Endothelial cell of umbilical vein (primary cell): ENCODE data around the gene SPSB1. TPM values are rescaled to one million over a fixed set of nuclear protein-coding genes. Genes with fewer than 3 reads are reported as not detected.

Experiments used
- BruUV-seq: library from RNA; stranded (reverse); fragments of 400-500 nt; replicated peaks from 2 replicates; lab custom pipeline; 2021; lab: Mats Ljungman, UMichigan
- CTCF ChIA-PET: fragments of 300-600, 350-600 bp; sonication (Branson Sonifier 250); formaldehyde crosslinking; loops from one replicate; lab custom pipeline; 2021; ENCODE audit warnings: antibody characterized with exemption, inconsistent platforms; lab: Charles Lee
- POLR2A ChIA-PET: fragments of 300-600, 350-600 bp; sonication (Branson Sonifier 250); formaldehyde crosslinking; loops from one replicate; lab custom pipeline; 2021; ENCODE audit warnings: antibody characterized with exemption, inconsistent platforms; lab: Charles Lee
- DNase-seq: peaks from one replicate; pipeline ENCODE4 v3.0.0-alpha.2; 2011; ENCODE audit warnings: low read depth, low spot score
- FAIRE-seq: peaks from 2 replicates; lab custom pipeline; 2011; peaks lifted over from hg19 to GRCh38; lab: Jason Lieb, UNC
- H2AFZ ChIP-seq: 2 replicates; pipeline ENCODE4 v1.6.0; 2012; ENCODE audit warnings: low read depth, low read length, control low read depth, inconsistent platforms
- H3K27ac ChIP-seq: 2 replicates; pipeline ENCODE4 v1.5.1; 2011; ENCODE audit warnings: low read depth, mild to moderate bottlenecking, control low read depth, low read length, moderate library complexity; ENCODE audit not compliant: insufficient read depth
- H3K27me3 ChIP-seq, 2 experiments: 2 replicates each; pipeline versions ENCODE4 v1.6.0 to v1.6.1; 2011; ENCODE audit warnings: low read length in 2 of 2, mixed read lengths in 1 of 2; ENCODE audit not compliant: control insufficient read depth in 2 of 2, insufficient read depth in 2 of 2
- H3K36me3 ChIP-seq, 2 experiments: 2 replicates in 1 of 2; 3 replicates in 1 of 2; pipeline ENCODE4 v1.5.1; 2011; ENCODE audit warnings: low read length in 2 of 2, mild to moderate bottlenecking in 1 of 2, moderate library complexity in 1 of 2; ENCODE audit not compliant: control insufficient read depth in 2 of 2, insufficient read depth in 2 of 2; ENCODE audit errors: extremely low read depth in 1 of 2
- H3K4me1 ChIP-seq: 3 replicates; pipeline ENCODE4 v1.5.1; 2011; ENCODE audit warnings: mild to moderate bottlenecking, low read length; ENCODE audit not compliant: control insufficient read depth, insufficient read depth; ENCODE audit errors: extremely low read depth
- H3K4me2 ChIP-seq: 2 replicates; pipeline ENCODE4 v1.6.1; 2011; ENCODE audit warnings: low read length, control low read depth, mixed read lengths; ENCODE audit not compliant: insufficient read depth
- H3K4me3 ChIP-seq, 3 experiments: fragments of 200-600 bp in 1 of 3; sonication (generic), shearing (Covaris generic) in 1 of 3; replicated peaks in 1 of 3; 2 replicates each; pipeline ENCODE4 v1.5.1; 2011 to 2016; ENCODE audit warnings: control low read depth in 3 of 3, low read length in 3 of 3, mild to moderate bottlenecking in 2 of 3, inconsistent platforms in 1 of 3, low read depth in 1 of 3, moderate library complexity in 1 of 3; ENCODE audit not compliant: insufficient read depth in 1 of 3
- H3K79me2 ChIP-seq: 2 replicates; pipeline ENCODE4 v1.6.0; 2012; ENCODE audit warnings: low read length, inconsistent platforms; ENCODE audit not compliant: control insufficient read depth, insufficient read depth
- H3K9ac ChIP-seq: replicated peaks from 2 replicates; pipeline ENCODE3; 2011; ENCODE audit warnings: low read length, control low read depth; ENCODE audit not compliant: insufficient read depth; ENCODE audit errors: extremely low read depth
- H3K9me1 ChIP-seq: replicated peaks from 3 replicates; pipeline ENCODE4 v1.6.0; 2011; ENCODE audit warnings: mild to moderate bottlenecking, low read length; ENCODE audit not compliant: control insufficient read depth, insufficient read depth; ENCODE audit errors: extremely low read depth
- H3K9me3 ChIP-seq: replicated peaks from 2 replicates; pipeline ENCODE4 v1.5.1; 2012; ENCODE audit warnings: low read length, inconsistent platforms; ENCODE audit not compliant: control insufficient read depth, insufficient read depth
- H4K20me1 ChIP-seq: replicated peaks from 2 replicates; pipeline ENCODE3; 2011; ENCODE audit warnings: mild to moderate bottlenecking, low read length; ENCODE audit not compliant: control insufficient read depth, insufficient read depth; ENCODE audit errors: extremely low read depth
- EZH2 ChIP-seq: IDR thresholded peaks from 2 replicates; pipeline ENCODE4 v1.6.1; 2012; ENCODE audit warnings: borderline replicate concordance, low read depth, mild to moderate bottlenecking, moderate library complexity, low read length, inconsistent platforms; ENCODE audit not compliant: severe bottlenecking
- FOS ChIP-seq: IDR thresholded peaks from 2 replicates; pipeline ENCODE4 v1.6.1; 2011; ENCODE audit warnings: mild to moderate bottlenecking, low read length, moderate library complexity, borderline replicate concordance; ENCODE audit not compliant: insufficient read depth
- GATA2 ChIP-seq: IDR thresholded peaks from 2 replicates; pipeline ENCODE4 v1.7.0; 2011; ENCODE audit warnings: low read depth, mild to moderate bottlenecking, moderate library complexity, mixed read lengths, low read length; ENCODE audit not compliant: insufficient read length, insufficient read depth
- JUN ChIP-seq: IDR thresholded peaks from 2 replicates; pipeline ENCODE4 v1.6.1; 2011; ENCODE audit warnings: borderline replicate concordance, low read depth; ENCODE audit not compliant: insufficient read length, insufficient read depth
- MYC ChIP-seq: IDR thresholded peaks from one replicate; pipeline ENCODE4 v1.6.1; 2011; ENCODE audit warnings: mild to moderate bottlenecking, low read depth, low read length
- POLR2A ChIP-seq: IDR thresholded peaks from 2 replicates; pipeline ENCODE4 v1.6.1; 2012; ENCODE audit warnings: low read depth, mild to moderate bottlenecking, control low read depth, low read length
- POLR2AphosphoS5 ChIP-seq: IDR thresholded peaks from 2 replicates; pipeline ENCODE4 v1.6.1; 2012; ENCODE audit warnings: low read depth, mild to moderate bottlenecking, control low read depth, low read length, moderate library complexity; ENCODE audit not compliant: insufficient read depth
- dilution Hi-C: fragments of 300-500 bp; cut with MboI; formaldehyde crosslinking; loops from one replicate; pipeline ENCODE4 v1.15.0; 2019; ENCODE audit warnings: low sequenced_read_pairs; ENCODE audit not compliant: extremely low pct_ligation_motif_present
- intact Hi-C: fragments of 100-400 bp; cut with micrococcal nuclease; formaldehyde crosslinking; loops from one replicate; pipeline ENCODE4 v1.10.0; 2022
- polyA plus RNA-seq, 4 experiments: library from polyadenylated mRNA; depleted of rRNA in 3 of 4; stranded (reverse) in 3 of 4; unstranded in 1 of 4; fragments of >200 nt; gene quantifications; 2 replicates each; pipeline versions ENCODE4 v1.2.1 to v1.2.3, GENCODE V29; 2011 to 2012; ENCODE audit warnings: missing spikeins in 1 of 4
- total RNA-seq: library from RNA; stranded (reverse); gene quantifications from 2 replicates; pipeline ENCODE4 v1.2.3, GENCODE V29; 2021
- TF ChIP-seq, protein P1 (sequence below): IDR thresholded peaks from 2 replicates; pipeline ENCODE4 v1.6.1; 2011; ENCODE audit not compliant: insufficient read depth, insufficient read length
- TF ChIP-seq, protein P2 (sequence below), 2 donors: IDR thresholded peaks; 1 replicate in 1 of 2; 2 replicates in 1 of 2; pipeline ENCODE4 v1.5.1; 2011; ENCODE audit warnings: low read length in 2 of 2, mild to moderate bottlenecking in 2 of 2, moderate library complexity in 2 of 2, control low read depth in 1 of 2, inconsistent platforms in 1 of 2, low read depth in 1 of 2; ENCODE audit not compliant: insufficient read depth in 1 of 2; ENCODE audit errors: extremely low read depth in 1 of 2

Gene SPSB1
- total and polyA plus RNA-seq, 2 donors (not counting 3 experiments of a cell fraction or from before 2014, with no cell fraction given) = 41.9 to 61.2 TPM

- no peaks in the 10 kb centered on the region for H4K20me1 ChIP-seq
- intact Hi-C loops (no loop called here), dilution Hi-C loops (no loop called here)
- no peaks in the 10 kb centered on the region for H3K36me3 ChIP-seq
- no peak overlapping the region for H3K4me3 ChIP-seq
- no TSS peak for BruUV-seq
- ChIA-PET CTCF (no interaction called here), POLR2A (no interaction called here)
- DNase-seq (no peak), FAIRE-seq (no peak)
- H3K4me2 ChIP-seq = no peak overlapping the region
- H2AFZ ChIP-seq = no peak overlapping the region
- no peak overlapping the region for H3K27ac ChIP-seq
- TF ChIP-seq JUN (no peak), MYC (no peak), GATA2 (no peak), POLR2A (no peak), POLR2AphosphoS5 (no peak), EZH2 (no peak), FOS (no peak)
- TF ChIP-seq, protein P1, sequence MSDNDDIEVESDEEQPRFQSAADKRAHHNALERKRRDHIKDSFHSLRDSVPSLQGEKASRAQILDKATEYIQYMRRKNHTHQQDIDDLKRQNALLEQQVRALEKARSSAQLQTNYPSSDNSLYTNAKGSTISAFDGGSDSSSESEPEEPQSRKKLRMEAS = no peak
- TF ChIP-seq, protein P2, sequence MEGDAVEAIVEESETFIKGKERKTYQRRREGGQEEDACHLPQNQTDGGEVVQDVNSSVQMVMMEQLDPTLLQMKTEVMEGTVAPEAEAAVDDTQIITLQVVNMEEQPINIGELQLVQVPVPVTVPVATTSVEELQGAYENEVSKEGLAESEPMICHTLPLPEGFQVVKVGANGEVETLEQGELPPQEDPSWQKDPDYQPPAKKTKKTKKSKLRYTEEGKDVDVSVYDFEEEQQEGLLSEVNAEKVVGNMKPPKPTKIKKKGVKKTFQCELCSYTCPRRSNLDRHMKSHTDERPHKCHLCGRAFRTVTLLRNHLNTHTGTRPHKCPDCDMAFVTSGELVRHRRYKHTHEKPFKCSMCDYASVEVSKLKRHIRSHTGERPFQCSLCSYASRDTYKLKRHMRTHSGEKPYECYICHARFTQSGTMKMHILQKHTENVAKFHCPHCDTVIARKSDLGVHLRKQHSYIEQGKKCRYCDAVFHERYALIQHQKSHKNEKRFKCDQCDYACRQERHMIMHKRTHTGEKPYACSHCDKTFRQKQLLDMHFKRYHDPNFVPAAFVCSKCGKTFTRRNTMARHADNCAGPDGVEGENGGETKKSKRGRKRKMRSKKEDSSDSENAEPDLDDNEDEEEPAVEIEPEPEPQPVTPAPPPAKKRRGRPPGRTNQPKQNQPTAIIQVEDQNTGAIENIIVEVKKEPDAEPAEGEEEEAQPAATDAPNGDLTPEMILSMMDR (IDR thresholded peaks at IDR 0.05; ENCODE audit: extremely low read depth in 1 of 2, insufficient read depth in 1 of 2, low read depth in 1 of 2, low read length in 2 of 2) = no peak
- no peaks in the 10 kb centered on the region for H3K79me2 ChIP-seq
- no peaks in the 10 kb centered on the region for H3K9me3 ChIP-seq
- H3K9ac ChIP-seq = no peak overlapping the region
- peaks cover 20% of the 10 kb centered on the region for H3K4me1 ChIP-seq
- no peaks in the 10 kb centered on the region for H3K27me3 ChIP-seq
- H3K9me1 ChIP-seq = no peaks in the 10 kb centered on the region
Observed at GRCh38 chr1:9416506-9416905, 123.8 kb downstream of the SPSB1 start.
